Left lung (tissue), 10 donors: ENCODE measurements around the gene BMAL2. TPM values are rescaled to one million over a fixed set of nuclear protein-coding genes. Genes with fewer than 3 reads are reported as not detected.

Source experiments
- ATAC-seq: fragments of 200-7000 bp; cut with Tn5 transposase; one replicate; pipeline ENCODE4 v1.9.1; 2020; ENCODE audit warnings: moderate library complexity
- DNase-seq, 4 donors: peaks; one replicate each; pipeline ENCODE4 v3.0.0-alpha.2; 2013 to 2020
- H3K27ac ChIP-seq, 2 donors: fragments of 200-600 bp; sonication (generic) in 1 of 2; one replicate each; pipeline versions ENCODE4 v1.5.0 to v1.8.0; 2020 to 2021
- H3K27me3 ChIP-seq, 2 donors: fragments of 200-600 bp; sonication (generic) in 1 of 2; one replicate each; pipeline versions ENCODE4 v1.5.0 to v1.8.0; 2020 to 2021
- H3K36me3 ChIP-seq, 2 donors: fragments of 200-600 bp; sonication (generic) in 1 of 2; one replicate each; pipeline versions ENCODE4 v1.5.0 to v1.8.0; 2020 to 2021
- H3K4me1 ChIP-seq, 2 donors: fragments of 200-600 bp; one replicate each; pipeline ENCODE4 v1.8.0; 2021
- H3K4me3 ChIP-seq, 2 donors: fragments of 200-600 bp; sonication (generic) in 1 of 2; one replicate each; pipeline versions ENCODE4 v1.5.0 to v1.8.0; 2020 to 2021; ENCODE audit warnings: mild to moderate bottlenecking in 1 of 2
- H3K9me3 ChIP-seq, 2 donors: fragments of 200-600 bp; sonication (generic) in 1 of 2; one replicate each; pipeline versions ENCODE4 v1.5.0 to v1.8.0; 2020 to 2021
- CTCF ChIP-seq, 2 donors: fragments of 200-600 bp; sonication (generic) in 1 of 2; IDR thresholded peaks; one replicate each; pipeline versions ENCODE4 v1.5.0 to v1.8.0; 2021; ENCODE audit warnings: antibody characterized with exemption in 2 of 2
- intact Hi-C, 2 donors: fragments of 100-400 bp; cut with DNase I; formaldehyde crosslinking; loops; one replicate each; pipeline versions ENCODE4 v1.11.2 to v1.14.2; 2022
- polyA plus RNA-seq, 6 donors: library from polyadenylated mRNA; unstranded; fragments of 120-200 nt; gene quantifications; one replicate each; pipeline ENCODE4 v1.2.1, GENCODE V29; 2013; ENCODE audit not compliant: insufficient read length in 6 of 6
- total RNA-seq, 2 donors: library from RNA; stranded (reverse); fragmentation: NEBNext Ultra II Directional; extraction: Animal tissue kit (Norgen Biotek cat#: 25700); gene quantifications; one replicate each; pipeline ENCODE4 v1.2.1, GENCODE V29; 2021
- donor health status: DM: no; HTN: yes; CAD: no.
- donor health status: DM: no; HTN: no; CAD: no.

The BMAL2 gene
- total and polyA plus RNA-seq, 8 donors: 3.2 to 14.1 (median 4.2) TPM

GRCh38 chr12:27330846-27331245 lies 1.8 kb upstream of the BMAL2 start:
- intact Hi-C loops: no loop called here
- no peak for DNase-seq
- H3K9me3 ChIP-seq: no peaks in the 10 kb centered on the region
- ATAC-seq: no peak
- TF ChIP-seq CTCF (IDR thresholded peaks at IDR 0.05): no peak
- peaks cover 0 to 21% of the 10 kb centered on the region in 2 donors for H3K36me3 ChIP-seq
- H3K27me3 ChIP-seq: peaks cover 0 to 25% of the 10 kb centered on the region in 2 donors
- peak overlapping the region; percentile 15 to 53 for H3K27ac ChIP-seq
- H3K4me3 ChIP-seq: no peak overlapping the region
- peaks cover 0 to 31% of the 10 kb centered on the region in 2 donors for H3K4me1 ChIP-seq

GRCh38 chr12:27331291-27331926 lies 1.2 kb upstream of the BMAL2 start:
- Histone ChIP-seq H3K4me1 (peaks cover 0 to 31% of the 10 kb centered on the region in 2 donors), H3K4me3 (peak overlapping the region in 1 of 2 donors; percentile 70), H3K36me3 (peaks cover 0 to 17% of the 10 kb centered on the region in 2 donors), H3K27me3 (peaks cover 0 to 25% of the 10 kb centered on the region in 2 donors), H3K9me3 (no peaks in the 10 kb centered on the region), H3K27ac (peak overlapping the region; percentile 15 to 53)
- DNase-seq: no peak
- intact Hi-C loops: no loop called here
- TF ChIP-seq CTCF (IDR thresholded peaks at IDR 0.05): no peak
- peak; percentile 70 for ATAC-seq

- no peak for TF ChIP-seq CTCF (IDR thresholded peaks at IDR 0.05)
- ATAC-seq (peak; percentile 2), DNase-seq (no peak)
- H3K27ac ChIP-seq: peak overlapping the region; percentile 15 to 53
- intact Hi-C loops: no loop called here
- H3K9me3 ChIP-seq: no peaks in the 10 kb centered on the region
- H3K4me1 ChIP-seq: peaks cover 0 to 31% of the 10 kb centered on the region in 2 donors
- peaks cover 0 to 25% of the 10 kb centered on the region in 2 donors for H3K27me3 ChIP-seq
- peaks cover 0 to 11% of the 10 kb centered on the region in 2 donors for H3K36me3 ChIP-seq
- H3K4me3 ChIP-seq: peak overlapping the region in 1 of 2 donors; percentile 70
These were observed 710 bp upstream of the BMAL2 start for GRCh38 chr12:27331927-27332324.

- peak overlapping the region in 1 of 2 donors; percentile 53 for H3K27ac ChIP-seq
These were observed 276 bp upstream of the BMAL2 start for GRCh38 chr12:27332407-27332713.

More at GRCh38 chr12:27332407-27332713, 276 bp upstream of the BMAL2 start:
- peaks cover 0 to 7% of the 10 kb centered on the region in 2 donors for H3K36me3 ChIP-seq
- H3K4me3 ChIP-seq: peak overlapping the region; percentile 60 to 70
- DNase-seq: no peak
- H3K9me3 ChIP-seq: no peaks in the 10 kb centered on the region
- peaks cover 0 to 31% of the 10 kb centered on the region in 2 donors for H3K4me1 ChIP-seq
- intact Hi-C loops: no loop called here
- no peak for TF ChIP-seq CTCF (IDR thresholded peaks at IDR 0.05)
- ATAC-seq: no peak
- H3K27me3 ChIP-seq: peaks cover 0 to 25% of the 10 kb centered on the region in 2 donors
